Erythroblast (primary cell): ENCODE data around the gene GIMAP5.

Experiments
- GATA1 ChIP-seq: IDR thresholded peaks from 2 replicates; pipeline ENCODE4 v1.6.1; 2011; ENCODE audit warnings: low read depth, mild to moderate bottlenecking, control low read depth, low read length, moderate library complexity
- POLR2A ChIP-seq: IDR thresholded peaks from 2 replicates; pipeline ENCODE4 v1.6.1; 2011; ENCODE audit warnings: mild to moderate bottlenecking, low read length

GRCh38 chr7:150754951-150755350 is 17.7 kb downstream of the GIMAP5 start:
- TF ChIP-seq POLR2A = no peak
- no peak for TF ChIP-seq GATA1
